HG02870 (cell line): ENCODE measurements around the gene TSSC4.

ENCODE experiments used
- ATAC-seq: cut with Tn5 transposase; IDR thresholded peaks from one replicate; pipeline ENCODE4 v1.9.1; 2021; ENCODE audit warnings: mild to moderate bottlenecking, moderate library complexity; ENCODE audit not compliant: unreplicated experiment

Gene TSSC4

DNA sequence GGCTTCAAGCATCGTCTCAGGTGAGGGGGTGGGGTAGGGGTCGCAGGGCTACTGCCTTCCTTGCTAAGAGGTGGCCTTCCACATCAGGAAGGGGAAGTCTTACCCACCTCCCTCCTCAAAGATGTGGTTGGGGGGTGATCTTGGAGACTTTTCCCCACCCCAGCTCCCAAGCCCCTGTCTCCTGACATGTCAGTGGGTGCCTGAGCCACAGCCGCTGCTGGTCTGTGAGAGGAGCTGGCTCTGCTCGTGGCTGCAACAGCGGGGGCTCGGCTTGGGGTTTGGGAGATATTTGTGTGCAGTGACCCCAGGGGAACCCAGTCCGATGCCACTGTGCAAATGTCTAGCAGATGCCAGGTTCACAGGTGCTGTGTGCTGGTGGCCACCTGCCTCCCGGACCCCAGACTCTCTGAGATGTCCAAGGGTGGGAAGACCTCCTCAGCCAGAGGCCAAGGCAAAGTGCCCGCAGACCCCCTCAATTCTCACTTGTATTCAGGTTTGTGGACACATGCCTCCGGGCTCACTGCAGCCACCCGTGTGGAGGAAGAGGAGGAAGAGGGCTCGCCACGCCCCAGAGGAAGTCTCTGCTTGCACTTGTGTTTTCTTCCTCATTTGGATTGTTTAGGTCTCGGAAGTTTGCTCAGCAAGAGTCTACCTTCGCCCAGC is 46.2 kb downstream of the TSSC4 start:
- no peak for ATAC-seq

DNA sequence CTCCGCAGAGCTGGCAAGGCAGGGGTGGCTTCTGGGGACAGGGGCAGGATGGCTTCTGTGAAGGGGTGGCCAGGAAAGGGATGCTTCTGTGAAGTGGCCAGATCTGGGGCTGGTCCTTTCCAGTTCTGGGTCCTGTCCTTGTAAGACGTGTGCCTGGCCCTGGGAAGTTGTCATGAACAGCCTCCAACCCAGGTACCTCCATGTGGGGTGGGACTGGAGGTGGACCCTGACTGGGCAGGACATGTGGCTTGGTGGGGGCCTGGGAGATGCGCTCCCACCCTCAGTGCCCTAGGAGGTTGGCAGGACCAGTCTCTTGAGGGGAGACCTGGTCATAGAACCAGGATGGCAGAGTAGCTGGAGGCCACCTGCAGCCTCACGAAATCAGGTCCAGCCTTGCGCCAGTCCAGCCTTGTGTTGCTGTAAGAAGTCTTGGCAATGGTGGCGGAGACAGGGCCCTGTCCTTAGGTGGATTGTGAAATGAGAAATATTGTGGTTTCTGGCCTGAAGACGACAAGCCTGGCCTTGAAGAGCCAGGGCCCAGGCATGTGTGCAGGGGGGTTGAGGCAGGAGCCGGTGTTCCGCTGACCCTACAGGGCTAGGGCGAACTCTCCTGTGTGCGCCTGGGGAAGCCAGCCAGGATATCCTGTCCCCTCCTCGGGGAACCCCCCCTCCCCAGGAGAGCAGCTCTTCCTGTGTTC is 46.9 kb downstream of the TSSC4 start:
- ATAC-seq: no peak

DNA sequence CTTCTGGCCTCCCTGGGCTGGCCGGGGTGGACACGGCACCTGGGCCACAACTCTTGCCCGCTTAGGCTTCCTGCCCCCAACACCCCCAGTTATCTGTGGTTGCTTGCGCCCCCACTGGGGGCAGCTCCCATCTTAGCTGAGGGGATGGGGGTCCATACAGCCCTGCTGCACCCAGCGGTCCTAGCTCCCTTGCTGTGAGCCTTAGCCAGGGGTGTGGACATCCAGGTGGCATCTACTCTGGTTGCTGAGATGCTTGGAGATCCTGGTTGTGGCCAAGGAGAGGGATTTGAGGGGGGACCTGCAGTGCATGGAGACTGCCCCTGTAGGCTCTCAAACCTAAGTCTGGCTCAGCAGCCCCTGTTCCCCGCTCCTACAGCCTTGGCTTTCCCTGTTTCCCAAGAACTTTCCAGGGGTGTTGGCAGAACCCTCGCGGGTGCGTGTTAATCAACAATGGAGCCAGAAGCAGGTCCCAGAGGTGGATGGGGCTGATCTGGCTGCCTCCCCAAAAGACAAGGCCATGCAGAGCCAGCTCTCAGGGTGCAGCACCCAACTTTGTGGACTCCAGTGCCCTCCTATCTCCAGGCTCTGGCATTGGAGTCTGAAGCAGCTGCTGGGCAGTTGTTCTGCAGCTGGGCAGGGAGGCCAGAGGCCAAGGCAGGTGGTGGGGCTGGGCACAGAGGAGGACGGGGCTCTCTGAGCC is 47.6 kb downstream of the TSSC4 start:
- ATAC-seq: no peak

DNA sequence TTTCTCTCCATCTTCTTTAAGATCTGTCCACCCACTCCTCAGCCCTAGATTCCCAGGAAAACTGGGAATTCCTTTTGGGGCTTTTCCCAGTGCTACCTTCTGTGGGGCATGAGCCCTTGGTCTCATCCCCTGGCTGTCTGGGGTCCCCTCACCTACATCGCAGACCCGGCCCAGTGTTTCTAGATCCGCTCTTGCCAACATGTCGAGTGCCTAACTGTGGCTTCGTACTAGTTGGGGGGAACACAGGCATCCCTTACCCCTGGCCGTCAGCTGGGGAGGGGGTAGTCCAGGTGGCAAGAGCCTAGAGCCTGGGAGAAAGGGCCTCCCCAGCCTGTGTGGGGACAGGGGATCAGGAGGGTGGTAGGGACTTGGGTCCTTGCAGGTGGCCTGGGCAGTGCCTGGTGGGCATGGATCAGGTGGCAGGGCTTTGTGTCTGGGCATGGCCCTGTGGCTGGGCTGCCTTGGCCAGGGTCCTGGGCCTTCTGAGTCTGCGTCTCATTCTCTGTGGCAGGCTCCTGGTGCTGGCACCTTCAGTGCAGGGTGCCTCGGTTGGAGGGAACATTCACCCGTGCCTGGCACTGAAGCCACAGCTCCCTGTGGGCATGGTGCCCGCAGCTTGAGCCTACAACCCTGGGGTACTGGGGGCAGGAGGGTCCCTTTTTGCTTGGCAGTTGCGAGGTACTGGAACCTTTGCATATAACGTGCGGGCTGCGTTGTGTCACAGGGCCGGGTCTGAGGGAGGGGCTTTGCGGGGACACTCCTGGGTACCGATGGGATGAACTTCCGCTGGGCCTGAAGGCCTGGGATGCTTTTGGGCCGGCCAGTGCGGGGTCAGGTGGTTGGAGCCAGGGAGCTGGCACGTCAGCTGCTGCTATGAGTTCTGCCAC is 48.4 kb downstream of the TSSC4 start:
- no peak for ATAC-seq

DNA sequence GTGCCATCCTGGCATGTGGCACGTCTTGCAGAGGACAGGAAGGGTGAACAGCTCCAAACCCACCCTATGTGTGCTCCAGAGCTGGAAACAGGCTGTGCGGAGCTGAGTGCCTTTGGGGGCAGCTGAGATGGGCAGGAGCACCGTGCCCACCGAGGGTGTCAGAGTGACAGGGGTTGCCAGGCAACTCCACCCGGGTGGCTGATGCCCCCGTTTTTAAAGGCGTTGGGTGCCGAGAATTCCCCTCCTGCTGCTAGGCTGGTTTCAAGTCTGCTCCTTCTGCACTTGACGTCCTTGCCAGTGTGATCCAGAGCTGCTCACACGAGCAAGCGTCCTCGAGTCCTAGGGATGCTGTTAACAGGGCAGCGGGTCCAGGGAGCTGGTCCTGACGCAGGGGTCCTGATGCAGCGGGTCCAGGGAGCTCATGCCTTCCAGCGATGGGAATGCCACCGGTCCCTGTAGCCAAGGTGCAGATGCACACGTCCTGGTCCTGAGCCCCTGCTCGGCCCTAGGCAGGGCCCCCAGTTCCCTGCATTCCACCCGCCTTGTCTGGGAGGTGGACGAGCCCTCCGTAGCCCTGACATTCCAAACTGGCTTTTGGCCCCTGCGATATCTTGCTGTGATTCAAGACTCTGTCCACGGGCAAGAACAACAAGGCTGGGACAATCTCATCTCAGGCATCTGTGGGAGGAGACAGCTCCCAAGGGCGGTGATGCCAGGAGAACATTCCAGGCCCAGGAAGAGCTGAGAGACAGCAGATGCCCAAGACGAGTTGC is 49.2 kb downstream of the TSSC4 start:
- ATAC-seq: no peak

DNA sequence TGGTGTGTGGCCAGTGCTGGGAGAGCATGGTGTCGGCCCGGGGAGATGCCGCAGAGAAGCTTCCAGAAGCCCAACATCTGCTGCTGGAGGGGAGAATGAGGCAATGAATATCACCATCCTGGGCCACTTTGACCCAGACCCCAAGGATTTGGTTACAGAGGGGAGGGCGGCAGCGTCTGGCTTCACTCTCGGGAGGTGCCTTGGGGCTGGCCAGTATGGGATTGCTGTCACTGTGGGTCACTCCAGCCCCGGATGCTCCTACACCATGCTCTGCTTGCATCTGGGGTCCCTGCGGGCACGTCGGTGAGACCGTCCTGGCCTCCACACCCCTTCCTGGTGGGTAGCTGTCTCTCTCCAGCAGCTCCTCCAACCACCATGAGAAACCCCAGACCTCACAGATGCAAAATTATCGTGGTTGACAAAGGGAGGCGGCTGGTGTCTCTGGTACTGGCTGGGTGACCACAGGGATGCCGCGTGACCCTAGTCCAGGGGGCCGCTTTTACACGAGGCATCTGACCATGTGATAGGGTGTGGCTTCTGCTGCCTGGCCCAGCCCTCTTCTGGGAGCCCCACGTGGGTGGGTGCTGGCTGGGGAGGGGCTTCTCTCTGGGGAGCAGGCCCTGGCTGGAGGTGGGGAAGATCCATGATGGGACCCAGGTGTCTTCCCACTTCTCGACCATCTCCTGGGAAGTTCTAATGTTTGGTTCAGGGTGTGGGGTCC is 49.9 kb downstream of the TSSC4 start:
- no peak for ATAC-seq

DNA sequence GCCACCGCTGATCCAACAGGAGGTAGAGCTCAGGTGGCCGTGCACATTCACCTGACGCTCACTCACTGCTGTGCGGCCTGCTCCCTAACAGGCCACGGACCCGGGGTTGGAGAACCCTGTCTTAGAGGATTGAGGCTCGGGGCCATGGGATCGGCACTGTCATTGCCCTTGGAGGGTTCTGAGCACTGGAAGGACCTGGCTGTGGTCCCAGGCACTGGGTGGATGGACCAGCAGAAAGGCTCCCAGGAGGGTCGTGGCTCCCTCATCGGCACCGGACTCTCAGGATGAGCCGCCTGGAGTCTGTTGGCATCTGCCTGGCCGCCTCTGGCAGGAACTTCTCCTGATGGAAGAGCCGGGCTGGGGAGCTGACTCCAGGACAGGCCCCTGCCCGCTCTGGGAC is 50.8 kb downstream of the TSSC4 start:
- ATAC-seq: no peak

DNA sequence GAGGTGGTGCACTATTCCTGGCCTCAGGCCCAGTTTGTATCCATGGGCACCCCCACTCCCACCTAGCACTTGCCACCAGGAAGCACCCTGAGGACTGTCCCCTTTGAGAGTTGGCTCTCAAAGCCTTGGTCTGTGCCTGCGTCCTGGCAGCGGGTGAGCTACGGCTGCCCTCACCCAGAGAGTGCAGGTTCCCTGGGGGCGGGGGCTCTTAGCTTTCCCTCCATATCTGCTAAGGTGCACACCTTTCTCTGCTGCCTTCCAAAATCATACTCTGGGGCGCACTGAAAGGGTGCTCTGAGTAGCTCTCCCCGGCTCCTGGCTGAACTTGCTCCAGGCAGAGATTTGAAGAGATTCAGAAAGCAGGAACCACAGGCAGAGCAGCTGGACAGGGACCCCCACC is 51.4 kb downstream of the TSSC4 start:
- ATAC-seq: no peak

DNA sequence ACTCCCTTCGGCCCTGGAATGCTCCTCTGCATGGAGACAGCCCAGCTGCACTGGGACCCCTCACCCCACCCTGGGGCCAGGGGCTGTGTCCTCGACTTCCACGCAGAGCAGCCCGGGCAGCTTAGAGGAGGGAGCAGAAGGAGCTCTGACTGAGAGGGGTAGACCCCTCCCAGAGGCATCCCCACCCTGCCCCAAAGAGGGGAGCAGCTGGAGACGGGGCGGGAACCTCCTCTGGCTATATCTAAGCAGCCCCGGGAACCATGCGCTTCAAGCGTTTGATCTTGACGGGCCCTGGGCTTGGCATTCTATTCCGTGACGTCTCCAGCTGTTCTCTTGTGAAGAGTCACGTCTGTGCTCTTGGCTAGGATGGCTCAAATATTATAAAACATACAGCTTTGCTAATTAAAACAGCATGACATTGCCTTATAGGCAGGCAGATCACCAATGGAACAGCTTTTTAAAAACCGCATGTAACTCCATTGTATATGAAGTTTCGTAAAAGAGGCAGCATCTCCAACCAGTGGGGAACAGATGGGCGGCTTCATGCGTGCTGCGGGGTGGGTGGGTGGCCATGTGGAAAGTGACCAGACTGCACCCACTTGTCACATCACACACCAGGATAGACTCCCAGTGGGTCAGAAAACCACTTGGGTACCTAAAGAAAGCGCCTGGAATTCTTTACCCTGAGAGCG is 51.9 kb downstream of the TSSC4 start:
- ATAC-seq: no peak

DNA sequence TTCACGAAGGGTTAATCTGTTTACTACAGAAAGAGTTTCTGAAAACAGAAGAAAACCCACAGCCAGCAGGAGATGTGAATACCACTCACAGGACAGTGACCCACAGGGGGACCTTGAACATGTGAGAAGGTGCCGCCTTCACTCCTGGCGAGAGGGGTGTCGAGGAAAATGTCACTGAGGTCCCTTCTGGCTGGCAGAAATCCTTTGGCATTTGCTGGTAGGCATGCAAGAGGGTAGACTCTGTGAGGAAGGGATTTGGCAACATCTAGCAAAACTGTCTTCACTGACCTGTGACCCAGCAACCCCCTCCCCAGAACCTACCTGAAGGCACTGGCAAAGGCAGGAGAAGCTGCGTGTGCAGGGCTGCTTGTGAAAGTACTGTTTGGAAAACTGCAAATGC is 52.9 kb downstream of the TSSC4 start:
- no peak for ATAC-seq
